OCI-LY1 (cell line): ENCODE results near the gene ARID3C.

ENCODE experiments used
- EZH2 ChIP-seq: fragments of 200-600 bp; sonication (generic), shearing (Covaris generic); IDR thresholded peaks from 2 replicates; pipeline ENCODE4 v1.8.0; 2017; ENCODE audit warnings: borderline replicate concordance, mixed run types, mild to moderate bottlenecking, antibody characterized with exemption, low read length, moderate library complexity, mixed read lengths
- TF ChIP-seq, protein P1 (sequence below): fragments of 200-600 bp; sonication (generic), shearing (Covaris generic); IDR thresholded peaks from 2 replicates; pipeline ENCODE4 v1.5.1; 2017; ENCODE audit warnings: mild to moderate bottlenecking, antibody characterized with exemption, low read length, moderate library complexity, mixed read lengths

GRCh38 chr9:34635556-34635955 is 6.7 kb upstream of the ARID3C start:
- TF ChIP-seq, protein P1, sequence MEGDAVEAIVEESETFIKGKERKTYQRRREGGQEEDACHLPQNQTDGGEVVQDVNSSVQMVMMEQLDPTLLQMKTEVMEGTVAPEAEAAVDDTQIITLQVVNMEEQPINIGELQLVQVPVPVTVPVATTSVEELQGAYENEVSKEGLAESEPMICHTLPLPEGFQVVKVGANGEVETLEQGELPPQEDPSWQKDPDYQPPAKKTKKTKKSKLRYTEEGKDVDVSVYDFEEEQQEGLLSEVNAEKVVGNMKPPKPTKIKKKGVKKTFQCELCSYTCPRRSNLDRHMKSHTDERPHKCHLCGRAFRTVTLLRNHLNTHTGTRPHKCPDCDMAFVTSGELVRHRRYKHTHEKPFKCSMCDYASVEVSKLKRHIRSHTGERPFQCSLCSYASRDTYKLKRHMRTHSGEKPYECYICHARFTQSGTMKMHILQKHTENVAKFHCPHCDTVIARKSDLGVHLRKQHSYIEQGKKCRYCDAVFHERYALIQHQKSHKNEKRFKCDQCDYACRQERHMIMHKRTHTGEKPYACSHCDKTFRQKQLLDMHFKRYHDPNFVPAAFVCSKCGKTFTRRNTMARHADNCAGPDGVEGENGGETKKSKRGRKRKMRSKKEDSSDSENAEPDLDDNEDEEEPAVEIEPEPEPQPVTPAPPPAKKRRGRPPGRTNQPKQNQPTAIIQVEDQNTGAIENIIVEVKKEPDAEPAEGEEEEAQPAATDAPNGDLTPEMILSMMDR = no peak
- no peak for TF ChIP-seq EZH2
